BJ (cell line): ENCODE data around the gene NDUFAB1. TPM values are rescaled to one million over a fixed set of nuclear protein-coding genes. Genes with fewer than 3 reads are reported as not detected.
"Not testable (repeated sequence)": the region's sequence is repeated elsewhere in the genome, so short reads cannot be mapped to it uniquely, and the experiment has no call there.

ENCODE experiments used
- CTCF ChIA-PET: fragments of 350-600 bp; formaldehyde crosslinking; extraction: SDS; loops from one replicate; lab custom pipeline; 2021; ENCODE audit warnings: antibody characterized with exemption, inconsistent platforms; lab: Yijun Ruan, JAX
- POLR2A ChIA-PET: fragments of 300-600 bp; sonication (Branson Sonifier 250); formaldehyde crosslinking; extraction: SDS; loops from one replicate; lab custom pipeline; 2021; ENCODE audit warnings: antibody characterized with exemption; lab: Charles Lee
- DNase-seq: peaks from one replicate; pipeline ENCODE4 v3.0.0-alpha.2; 2011; ENCODE audit warnings: low read depth
- H3K27me3 ChIP-seq: 2 replicates; pipeline ENCODE4 v1.6.0; 2011; ENCODE audit warnings: low read length; ENCODE audit not compliant: control insufficient read depth, insufficient read depth
- H3K36me3 ChIP-seq: 2 replicates; pipeline ENCODE4 v1.5.1; 2011; ENCODE audit warnings: low read length; ENCODE audit not compliant: control insufficient read depth, insufficient read depth
- H3K4me3 ChIP-seq: 2 replicates; pipeline ENCODE4 v1.5.1; 2011; ENCODE audit warnings: low read depth, mild to moderate bottlenecking, control low read depth, low read length
- polyA plus RNA-seq: library from polyadenylated mRNA; depleted of rRNA; stranded (reverse); fragments of >200 nt; gene quantifications from 2 replicates; pipeline ENCODE4 v1.2.3, GENCODE V29; 2011
- TF ChIP-seq, protein P1 (sequence below): IDR thresholded peaks from 2 replicates; pipeline ENCODE4 v1.5.1; 2011; ENCODE audit warnings: low read depth, mild to moderate bottlenecking, control low read depth, inconsistent platforms, low read length, moderate library complexity; ENCODE audit not compliant: insufficient read depth

The NDUFAB1 gene
- polyA plus RNA-seq, 1 experiment, result 64.6 TPM

DNA sequence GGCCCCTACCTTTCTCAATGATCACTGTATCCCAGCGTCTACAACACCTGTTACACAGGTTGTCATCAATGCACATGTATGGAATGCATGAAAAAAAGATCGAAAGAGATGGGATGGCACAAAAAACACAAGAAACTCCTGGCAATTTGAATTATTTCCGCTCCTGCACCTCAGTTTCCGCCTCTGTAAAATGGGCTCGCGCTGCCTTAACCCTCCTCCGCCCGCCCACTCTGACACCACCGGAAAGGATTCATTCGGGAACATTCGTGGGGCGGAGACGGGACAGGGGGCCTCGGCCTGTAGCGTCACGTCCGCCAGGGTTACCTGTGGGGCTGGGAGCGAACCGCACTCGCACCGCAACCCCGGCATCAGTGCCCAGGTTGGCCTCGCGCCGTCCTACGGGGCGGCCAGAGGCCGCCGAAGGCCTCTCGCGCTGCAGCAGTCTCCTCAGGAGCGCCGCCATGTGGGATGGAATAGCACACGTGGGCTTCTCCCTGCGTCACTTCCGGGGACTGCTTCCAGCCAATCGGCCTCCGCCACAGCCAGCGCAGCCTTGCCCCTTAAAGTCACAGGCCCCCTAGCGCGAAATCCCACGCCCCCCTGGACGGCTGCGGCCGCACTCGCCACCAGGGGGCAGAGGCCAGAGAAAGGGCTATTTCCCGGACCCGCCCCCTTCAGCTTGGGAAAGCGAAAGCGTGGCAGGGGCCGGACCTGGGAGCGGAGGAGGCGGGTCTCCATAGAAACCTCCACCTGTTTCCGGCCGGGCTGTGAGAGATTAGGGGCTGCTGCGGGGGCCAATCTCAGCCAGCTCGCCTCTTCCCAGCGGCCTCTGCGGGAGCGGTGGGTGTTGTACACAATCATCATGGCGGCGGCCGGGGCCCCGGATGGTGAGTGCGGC, 39.0 kb downstream of the NDUFAB1 start, which contains the start of the genes EARS2 and UBFD1:
Gene EARS2, minus strand, starts transcription at position 470 of the 898 bp plus-strand sequence. Its CDS starts 7 bp downstream, at position 463.
Gene UBFD1, plus strand, starts transcription at position 847 of the 898 bp plus-strand sequence. Its CDS starts 16 bp downstream, at position 863.
- H3K36me3 ChIP-seq, result peaks cover 8% of the 10 kb centered on the region
- ChIA-PET CTCF (interaction anchor here (0.7 to 2.0 kb wide), 11 partner anchors 11 to 76 kb away, joined by 3 to 10 read pairs (median 6); no protein-coding TSS in a partner anchor), POLR2A (interaction anchor here (0.6 kb wide), 2 partner anchors 18 to 31 kb away, joined by 4 to 21 read pairs; no protein-coding TSS in a partner anchor)
- peak within 1 kb of the TSS; percentile 53 for H3K4me3 ChIP-seq
- peak; percentile 95 for DNase-seq
- TF ChIP-seq, protein P1, sequence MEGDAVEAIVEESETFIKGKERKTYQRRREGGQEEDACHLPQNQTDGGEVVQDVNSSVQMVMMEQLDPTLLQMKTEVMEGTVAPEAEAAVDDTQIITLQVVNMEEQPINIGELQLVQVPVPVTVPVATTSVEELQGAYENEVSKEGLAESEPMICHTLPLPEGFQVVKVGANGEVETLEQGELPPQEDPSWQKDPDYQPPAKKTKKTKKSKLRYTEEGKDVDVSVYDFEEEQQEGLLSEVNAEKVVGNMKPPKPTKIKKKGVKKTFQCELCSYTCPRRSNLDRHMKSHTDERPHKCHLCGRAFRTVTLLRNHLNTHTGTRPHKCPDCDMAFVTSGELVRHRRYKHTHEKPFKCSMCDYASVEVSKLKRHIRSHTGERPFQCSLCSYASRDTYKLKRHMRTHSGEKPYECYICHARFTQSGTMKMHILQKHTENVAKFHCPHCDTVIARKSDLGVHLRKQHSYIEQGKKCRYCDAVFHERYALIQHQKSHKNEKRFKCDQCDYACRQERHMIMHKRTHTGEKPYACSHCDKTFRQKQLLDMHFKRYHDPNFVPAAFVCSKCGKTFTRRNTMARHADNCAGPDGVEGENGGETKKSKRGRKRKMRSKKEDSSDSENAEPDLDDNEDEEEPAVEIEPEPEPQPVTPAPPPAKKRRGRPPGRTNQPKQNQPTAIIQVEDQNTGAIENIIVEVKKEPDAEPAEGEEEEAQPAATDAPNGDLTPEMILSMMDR, result peak; percentile 97
- H3K27me3 ChIP-seq, result no peaks in the 10 kb centered on the region

DNA sequence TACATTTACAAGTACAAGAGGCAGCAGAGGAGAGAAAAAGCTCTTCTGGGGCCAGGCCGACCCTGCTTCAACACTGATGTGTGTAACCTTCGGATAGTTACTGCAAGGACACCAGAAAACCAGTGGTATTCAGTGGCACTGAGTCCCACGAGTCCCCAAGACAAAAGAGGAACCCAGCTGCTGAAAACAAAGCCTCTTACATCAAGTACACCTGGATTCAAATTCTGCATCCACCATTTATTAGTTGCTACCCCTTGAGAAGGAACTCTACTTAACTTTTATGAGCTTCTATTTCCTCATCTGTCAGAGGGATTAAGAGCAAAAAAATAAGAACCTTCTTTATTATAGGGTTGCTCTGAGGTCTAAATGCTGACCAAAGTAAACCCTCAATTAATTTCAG, 41.6 kb downstream of the NDUFAB1 start:
- H3K4me3 ChIP-seq, result no peak overlapping the region
- no peak for DNase-seq
- POLR2A ChIA-PET, result no interaction called here
- CTCF ChIA-PET, result interaction anchor here (0.6 kb wide), 1 partner anchor 486 kb away, joined by 3 read pairs; no protein-coding TSS in a partner anchor
- no peaks in the 10 kb centered on the region for H3K27me3 ChIP-seq
- TF ChIP-seq, protein P1, result no peak
- H3K36me3 ChIP-seq, result peaks cover 8% of the 10 kb centered on the region

DNA sequence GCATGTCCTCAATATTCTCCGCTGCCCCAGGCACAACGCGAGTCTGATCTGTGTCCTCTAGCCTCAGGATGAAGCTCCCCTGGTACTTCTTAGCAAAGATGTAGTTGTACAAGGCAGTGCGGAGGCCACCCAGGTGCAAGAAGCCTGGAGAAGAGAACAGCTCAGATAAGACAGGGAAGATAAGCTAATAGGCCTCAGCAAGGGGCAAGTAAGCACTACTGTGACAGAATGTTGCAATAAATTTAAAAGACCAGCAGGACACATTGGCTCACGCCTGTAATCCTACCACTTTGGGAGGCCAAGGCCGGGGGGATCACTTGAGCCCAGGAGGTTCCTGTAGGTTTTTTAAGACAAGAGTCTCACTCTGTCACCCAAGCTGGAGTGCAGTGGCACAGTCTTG, 44.0 kb downstream of the NDUFAB1 start:
- DNase-seq, result no peak
- ChIA-PET POLR2A (no interaction called here), CTCF (interaction anchor here (2.2 kb wide), 1 partner anchor 13 kb away, joined by 7 read pairs; no protein-coding TSS in a partner anchor)
- TF ChIP-seq, protein P1, result no peak
- Histone ChIP-seq H3K27me3 (no peaks in the 10 kb centered on the region), H3K4me3 (no peak overlapping the region), H3K36me3 (peaks cover 9% of the 10 kb centered on the region)

DNA sequence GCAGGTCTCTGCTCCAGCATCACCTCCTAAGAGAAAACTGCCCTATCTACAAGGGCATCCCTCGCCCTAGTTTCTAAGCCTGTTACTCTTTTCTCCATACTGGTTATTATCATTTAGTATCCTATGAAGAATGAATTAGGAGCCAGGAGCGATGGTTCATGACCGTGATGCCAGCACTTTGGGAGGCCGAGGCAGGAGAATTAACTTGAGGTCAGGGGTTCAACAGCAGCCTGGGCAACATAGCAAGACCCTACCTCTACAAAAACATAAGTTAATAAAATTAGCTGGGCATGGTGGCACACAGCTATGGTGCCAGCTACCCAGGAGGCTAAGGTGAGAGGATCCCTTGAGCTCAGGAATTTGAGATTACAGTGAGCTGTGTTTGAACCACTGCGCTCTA, 46.2 kb downstream of the NDUFAB1 start:
- no peaks in the 10 kb centered on the region for H3K27me3 ChIP-seq
- peaks cover 11% of the 10 kb centered on the region for H3K36me3 ChIP-seq
- ChIA-PET POLR2A (no interaction called here), CTCF (no interaction called here)
- DNase-seq, result no peak
- TF ChIP-seq, protein P1, result no peak
- no peak overlapping the region for H3K4me3 ChIP-seq

DNA sequence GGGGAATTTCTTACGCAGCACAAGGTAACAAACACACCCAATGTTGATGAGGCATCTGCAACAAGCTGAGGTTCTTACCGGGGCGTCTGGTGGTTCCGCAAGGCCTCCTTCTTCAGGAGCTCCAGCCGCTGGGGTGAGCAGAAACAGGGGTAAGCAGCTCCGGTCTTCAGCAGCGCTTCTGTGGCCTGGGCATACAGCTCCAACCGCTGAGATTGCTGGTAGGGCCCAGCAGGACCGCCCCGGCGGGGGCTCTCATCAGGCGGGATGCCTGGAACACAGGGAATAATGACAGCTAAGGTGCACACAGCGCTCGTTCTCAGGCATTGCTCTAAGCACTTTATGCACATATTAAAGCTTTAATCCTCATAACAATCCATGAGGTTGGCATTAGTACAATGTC, 51.7 kb downstream of the NDUFAB1 start:
- Histone ChIP-seq H3K4me3 (no peak overlapping the region), H3K36me3 (peaks cover 8% of the 10 kb centered on the region), H3K27me3 (no peaks in the 10 kb centered on the region)
- POLR2A ChIA-PET, result no interaction called here
- no peak for DNase-seq
- TF ChIP-seq, protein P1, result no peak
- CTCF ChIA-PET, result interaction anchor here (2.6 kb wide), 1 partner anchor 12 kb away, joined by 6 read pairs; no protein-coding TSS in a partner anchor

DNA sequence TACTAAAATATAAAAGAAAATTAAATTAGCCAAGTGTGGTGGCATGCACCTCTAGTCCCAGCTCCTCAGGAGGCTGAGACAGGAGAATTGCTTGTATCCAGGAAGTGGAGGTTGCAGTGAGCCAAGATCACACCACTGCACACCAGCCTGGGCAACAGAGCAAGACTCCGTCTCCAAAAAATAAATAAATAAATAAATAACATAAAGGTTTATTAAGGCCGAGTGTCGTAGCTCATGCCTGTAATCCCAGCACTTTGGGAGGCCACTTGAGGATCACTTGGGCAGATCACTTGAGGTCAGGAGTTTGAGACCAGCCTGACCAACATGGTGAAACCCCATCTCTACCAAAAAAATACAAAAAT, 55.3 kb downstream of the NDUFAB1 start:
- H3K4me3 ChIP-seq, H3K36me3 ChIP-seq, CTCF ChIA-PET, POLR2A ChIA-PET, H3K27me3 ChIP-seq, DNase-seq: not testable (repeated sequence)
